K562 (cell line): Measurements from ENCODE around the gene DAB2. TPM values are rescaled to one million over a fixed set of nuclear protein-coding genes. Genes with fewer than 3 reads are reported as not detected.

ENCODE experiments used
- ATAC-seq: fragments of 200-7000 bp; cut with Tn5 transposase; 3 replicates; pipeline ENCODE4 v1.9.1; 2020; ENCODE audit warnings: moderate library complexity
- BruUV-seq: library from RNA; stranded (reverse); fragments of 400-500 nt; replicated peaks from 2 replicates; lab custom pipeline; 2021; lab: Mats Ljungman, UMichigan
- CTCF ChIA-PET: fragments of 300-600 bp; formaldehyde crosslinking; extraction: SDS; loops from one replicate; lab custom pipeline; 2021; ENCODE audit warnings: low intra/inter-chr PET ratio; lab: Yijun Ruan, JAX
- POLR2A ChIA-PET: fragments of 300-600, 350-650 bp; sonication (Branson Sonifier 250); formaldehyde crosslinking; extraction: SDS; loops from one replicate; lab custom pipeline; 2021; ENCODE audit warnings: antibody characterized with exemption, inconsistent platforms; lab: Yijun Ruan, JAX
- DNase-seq, 4 experiments: peaks; one replicate each; pipeline versions ENCODE4 v3.0.0 to v3.0.0-alpha.2; 2011 to 2018; ENCODE audit warnings: low spot score in 3 of 4, mixed read lengths in 3 of 4; ENCODE audit errors: extremely low read depth in 1 of 4
- FAIRE-seq: peaks from 2 replicates; lab custom pipeline; 2011; peaks lifted over from hg19 to GRCh38; lab: Jason Lieb, UNC
- H2AFZ ChIP-seq: 2 replicates; pipeline ENCODE4 v1.6.0; 2011; ENCODE audit warnings: low read depth, low read length, control low read depth, inconsistent platforms
- H3K27ac ChIP-seq: fragments of 200-600 bp; 3 replicates; pipeline ENCODE4 v1.8.0; 2011; ENCODE audit warnings: low read depth, mild to moderate bottlenecking, control low read depth, inconsistent platforms, low read length, moderate library complexity, mixed read lengths; ENCODE audit errors: extremely low read depth
- H3K27me3 ChIP-seq, 2 experiments: fragments of 300-600 bp in 1 of 2; 2 replicates in 1 of 2; 3 replicates in 1 of 2; pipeline versions ENCODE4 v1.6.0 to v1.8.0; 2011; ENCODE audit warnings: inconsistent platforms in 2 of 2, low read length in 2 of 2, mild to moderate bottlenecking in 1 of 2, mixed read lengths in 1 of 2, moderate library complexity in 1 of 2; ENCODE audit not compliant: control insufficient read depth in 2 of 2, insufficient read depth in 2 of 2
- H3K36me3 ChIP-seq: fragments of 300-600 bp; 3 replicates; pipeline ENCODE4 v1.8.0; 2011; ENCODE audit warnings: mild to moderate bottlenecking, low read length, inconsistent platforms; ENCODE audit not compliant: control insufficient read depth, insufficient read depth
- H3K4me1 ChIP-seq, 2 experiments: fragments of 200-600 bp in 1 of 2; replicated peaks in 1 of 2; 2 replicates in 1 of 2; 3 replicates in 1 of 2; pipeline versions ENCODE4 v1.5.1 to v1.8.0; 2011; ENCODE audit warnings: inconsistent platforms in 2 of 2, low read length in 2 of 2, mild to moderate bottlenecking in 1 of 2, mixed read lengths in 1 of 2, moderate library complexity in 1 of 2; ENCODE audit not compliant: control insufficient read depth in 2 of 2, insufficient read depth in 2 of 2
- H3K4me2 ChIP-seq: 2 replicates; pipeline ENCODE4 v1.6.1; 2011; ENCODE audit warnings: low read length, control low read depth, inconsistent platforms, mixed read lengths; ENCODE audit not compliant: insufficient read depth
- H3K4me3 ChIP-seq: fragments of 200-600 bp; sonication (generic), shearing (Covaris generic); 2 replicates; pipeline ENCODE4 v1.5.1; 2016; ENCODE audit warnings: control low read depth, inconsistent platforms
- H3K79me2 ChIP-seq: fragments of 200-600 bp; 3 replicates; pipeline ENCODE4 v1.8.0; 2011; ENCODE audit warnings: low read length, inconsistent platforms; ENCODE audit not compliant: control insufficient read depth, insufficient read depth
- H3K9ac ChIP-seq, 2 experiments: 2 replicates each; pipeline versions ENCODE4 v1.6.0 to v1.6.1; 2011; ENCODE audit warnings: low read depth in 2 of 2, low read length in 2 of 2, control low read depth in 1 of 2, inconsistent platforms in 1 of 2, mild to moderate bottlenecking in 1 of 2, mixed read lengths in 1 of 2; ENCODE audit not compliant: insufficient read depth in 1 of 2
- H3K9me1 ChIP-seq: one replicate; pipeline ENCODE4 v1.6.0; 2011; ENCODE audit warnings: inconsistent platforms, mild to moderate bottlenecking, low read length, moderate library complexity; ENCODE audit not compliant: control insufficient read depth, insufficient read depth
- H3K9me3 ChIP-seq: replicated peaks from 2 replicates; pipeline ENCODE4 v1.5.1; 2011; ENCODE audit warnings: low read depth, low read length, inconsistent platforms; ENCODE audit not compliant: control insufficient read depth, insufficient read depth
- H4K20me1 ChIP-seq: replicated peaks from 2 replicates; pipeline ENCODE4 v1.6.1; 2011; ENCODE audit warnings: low read length, inconsistent platforms, mixed read lengths; ENCODE audit not compliant: control insufficient read depth, insufficient read depth
- ARHGAP35 ChIP-seq: fragments of 450-650 bp; IDR thresholded peaks from 2 replicates; pipeline ENCODE4 v1.6.1; 2018; ENCODE audit not compliant: partially characterized antibody
- CC2D1A ChIP-seq: fragments of 450-650 bp; IDR thresholded peaks from 2 replicates; pipeline ENCODE4 v1.6.1; 2017; ENCODE audit warnings: mild to moderate bottlenecking
- GATAD2A ChIP-seq: fragments of 450-650 bp; IDR thresholded peaks from 2 replicates; pipeline ENCODE4 v1.6.1; 2017
- HNRNPL ChIP-seq: fragments of 200-400 bp; formaldehyde crosslinking; IDR thresholded peaks from 2 replicates; pipeline ENCODE4 v1.6.1; 2017; ENCODE audit warnings: low read depth, mild to moderate bottlenecking, low read length
- NCOA2 ChIP-seq, 2 experiments: fragments of 450-650 bp; IDR thresholded peaks; 2 replicates each; pipeline ENCODE4 v1.6.1; 2018; ENCODE audit warnings: mild to moderate bottlenecking in 2 of 2, moderate library complexity in 1 of 2; ENCODE audit not compliant: partially characterized antibody in 2 of 2
- NR2C2 ChIP-seq, 2 experiments: fragments of 200-800 bp in 1 of 2; sonication (Bioruptor generic) in 1 of 2; sonication (generic) in 1 of 2; formaldehyde crosslinking in 1 of 2; IDR thresholded peaks; 2 replicates each; pipeline versions ENCODE4 v1.6.1 to v1.8.0; 2016 to 2022; ENCODE audit warnings: mild to moderate bottlenecking in 1 of 2, missing compliant biosample characterization in 1 of 2, missing genetic modification characterization in 1 of 2, missing genetic modification reagents in 1 of 2
- NRF1 ChIP-seq, 2 experiments: fragments of 450-650 bp; IDR thresholded peaks in 1 of 2; conservative IDR thresholded peaks in 1 of 2; 2 replicates each; pipeline ENCODE4 v1.6.1; 2014; ENCODE audit warnings: mild to moderate bottlenecking in 2 of 2
- RBM22 ChIP-seq: fragments of 200-400 bp; formaldehyde crosslinking; IDR thresholded peaks from 2 replicates; pipeline ENCODE4 v1.6.1; 2018; ENCODE audit warnings: low read length, low read depth; ENCODE audit not compliant: poor library complexity, severe bottlenecking
- SIX5 ChIP-seq, 2 experiments: IDR thresholded peaks; 2 replicates each; pipeline ENCODE4 v1.6.1; 2011; ENCODE audit warnings: low read length in 2 of 2, borderline replicate concordance in 1 of 2, low read depth in 1 of 2, mild to moderate bottlenecking in 1 of 2, moderate library complexity in 1 of 2; ENCODE audit not compliant: insufficient read depth in 1 of 2
- SP2 ChIP-seq: IDR thresholded peaks from 2 replicates; pipeline ENCODE4 v1.6.1; 2011; ENCODE audit warnings: mild to moderate bottlenecking, low read depth, low read length, moderate library complexity; ENCODE audit not compliant: poor library complexity, severe bottlenecking; ENCODE audit errors: extremely low read depth
- SRSF9 ChIP-seq: fragments of 200-400 bp; formaldehyde crosslinking; IDR thresholded peaks from 2 replicates; pipeline ENCODE4 v1.6.1; 2017; ENCODE audit warnings: low read depth, low read length, borderline replicate concordance
- TRIM24 ChIP-seq, 2 experiments: fragments of 450-650 bp; IDR thresholded peaks; 2 replicates each; pipeline ENCODE4 v1.6.1; 2016
- ZNF551 ChIP-seq: fragments of 250-450 bp; sonication (Bioruptor Pico); IDR thresholded peaks from 2 replicates; pipeline ENCODE4 v1.5.0; 2021; ENCODE audit warnings: mild to moderate bottlenecking, moderate library complexity
- WGBS: fragments of 100-300 bp; shearing (Covaris generic); methylation state at CpG from one replicate; pipeline ENCODE4 v1.1.6; 2016; ENCODE audit warnings: low coverage, mixed read lengths; ENCODE audit not compliant: insufficient coverage; ENCODE audit errors: missing lambda C conversion rate; 5-methylcytosine and 5-hydroxymethylcytosine counted together
- in situ Hi-C: fragments of 300-500 bp; cut with MboI; formaldehyde crosslinking; loops from 4 replicates; pipeline ENCODE4 v1.15.0; 2018; ENCODE audit warnings: inconsistent platforms, mixed read lengths
- intact Hi-C: fragments of 100-400 bp; cut with micrococcal nuclease; formaldehyde crosslinking; loops from 2 replicates; pipeline ENCODE4 v1.14.2; 2022
- polyA plus RNA-seq, 8 experiments: library from polyadenylated mRNA; depleted of rRNA in 4 of 8; stranded (reverse) in 5 of 8; unstranded in 3 of 8; fragments of >200 nt; fragmentation: Nextera tagmentation in 2 of 8; fragmentation: Illumina TruSeq in 1 of 8; extraction: Ambion mirVana in 2 of 8; extraction: Trizol in 1 of 8; gene quantifications; 2 replicates each; pipeline versions ENCODE4 v1.2.1 to v1.2.3, GENCODE V29; 2011 to 2014; ENCODE audit warnings: inconsistent platforms in 1 of 8, missing spikeins in 1 of 8
- total RNA-seq, 7 experiments: library from RNA; depleted of rRNA in 6 of 7; stranded (reverse); fragments of >200 nt in 6 of 7; fragmentation: Illumina TruSeq in 2 of 7; extraction: Trizol in 2 of 7; gene quantifications; 2 replicates each; pipeline versions ENCODE4 v1.2.1 to v1.2.3, GENCODE V29; 2011 to 2021; ENCODE audit warnings: low replicate concordance in 1 of 7
- TF ChIP-seq, protein P1 (sequence below), 2 experiments: fragments of 200-800 bp in 1 of 2; sonication (Bioruptor generic) in 1 of 2; sonication (generic) in 1 of 2; formaldehyde crosslinking in 1 of 2; IDR thresholded peaks in 1 of 2; conservative IDR thresholded peaks in 1 of 2; 2 replicates each; pipeline versions ENCODE4 v1.5.0 to v1.6.1; 2016 to 2020; ENCODE audit warnings: missing compliant biosample characterization in 1 of 2, missing genetic modification characterization in 1 of 2, missing genetic modification reagents in 1 of 2
- TF ChIP-seq, protein P2 (sequence below): fragments of 250-450 bp; sonication (Bioruptor Pico); IDR thresholded peaks from 2 replicates; pipeline ENCODE4 v1.5.0; 2021
- TF ChIP-seq, protein P3 (sequence below): sonication (generic); formaldehyde crosslinking; IDR thresholded peaks from 2 replicates; pipeline ENCODE4 v1.8.0; 2022; ENCODE audit warnings: missing genetic modification reagents, mild to moderate bottlenecking, borderline replicate concordance

DAB2 gene
- total and polyA plus RNA-seq, 9 of the 15 experiments (the other 6 are each of a cell fraction or from before 2014, with no cell fraction given), result 6.6 to 29.9 (median 24.1) TPM

DNA sequence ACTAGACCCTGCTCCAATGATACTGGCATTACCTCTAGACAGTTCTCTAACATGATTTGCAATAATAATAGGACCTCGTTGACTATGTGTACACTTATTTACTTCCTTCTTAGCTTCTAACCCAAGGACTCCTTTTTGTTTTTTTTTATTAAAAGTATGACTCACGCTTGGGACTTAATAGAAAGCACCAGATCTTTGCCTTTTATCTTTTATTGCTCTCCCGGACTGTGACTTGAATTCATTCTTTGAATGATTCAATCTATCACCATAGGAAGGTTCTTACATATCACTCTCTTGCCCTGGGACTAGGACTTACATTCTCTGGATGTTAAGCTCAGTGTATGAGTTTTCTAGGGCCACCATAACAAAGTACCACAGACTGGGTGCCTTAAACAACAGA, 69.5 kb downstream of the DAB2 start (continued):
- TF ChIP-seq SIX5 (IDR thresholded peaks at IDR 0.05; ENCODE audit: borderline replicate concordance in 1 of 2, insufficient read depth in 1 of 2, low read depth in 1 of 2, low read length in 2 of 2) (no peak), NCOA2 (IDR thresholded peaks at IDR 0.05; ENCODE audit: partially characterized antibody in 2 of 2) (no peak), CC2D1A (no peak), SRSF9 (no peak), ZNF551 (no peak), NR2C2 (CRISPR knock-in tag; IDR thresholded peaks at IDR 0.05) (no peak), NR2C2 (tag; IDR thresholded peaks at IDR 0.05) (no peak)
- TF ChIP-seq, all 486 proteins: peak for 0

DNA sequence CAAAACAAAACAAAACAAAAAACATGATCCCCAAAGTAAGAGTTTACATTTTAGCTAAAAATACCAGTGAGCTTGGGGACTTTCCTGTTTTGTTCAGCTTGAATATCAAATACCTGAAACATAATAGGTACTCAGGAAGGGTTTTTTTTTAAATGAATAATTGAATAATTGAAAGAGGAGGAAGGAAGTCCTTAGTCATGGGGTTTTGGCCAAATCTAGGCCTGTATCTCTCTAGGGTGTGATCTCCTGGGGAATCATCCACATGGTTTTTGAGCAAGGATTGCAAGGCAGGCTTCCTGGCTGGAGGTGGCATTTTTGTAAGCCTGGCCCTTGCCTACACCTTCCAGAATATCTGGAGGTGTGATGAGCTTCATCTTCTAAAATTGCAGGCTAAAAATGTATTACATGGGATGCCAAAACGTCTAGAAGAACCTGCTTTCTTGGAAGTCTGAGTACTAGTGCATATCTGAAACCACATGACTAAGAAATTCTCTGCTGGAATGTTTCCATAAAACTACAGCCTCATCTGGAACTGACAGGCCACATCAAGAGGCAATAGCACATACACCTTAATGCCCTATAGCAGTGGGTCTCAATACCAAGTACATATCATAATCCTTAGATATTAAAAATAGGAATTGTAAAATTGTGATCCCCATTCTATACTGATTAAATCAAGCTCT, 70.9 kb downstream of the DAB2 start:
- Histone ChIP-seq H3K4me3 (no peak overlapping the region), H3K36me3 (no peaks in the 10 kb centered on the region), H3K27me3 (no peaks in the 10 kb centered on the region), H3K27ac (no peak overlapping the region), H4K20me1 (no peaks in the 10 kb centered on the region), H3K9ac (no peak overlapping the region), H3K79me2 (no peaks in the 10 kb centered on the region), H3K4me1 (no peaks in the 10 kb centered on the region), H2AFZ (no peak overlapping the region), H3K9me3 (no peaks in the 10 kb centered on the region), H3K4me2 (no peak overlapping the region), H3K9me1 (no peaks in the 10 kb centered on the region)
- intact Hi-C loops, result no loop called here
- DNase-seq (no peak), ATAC-seq (no peak), FAIRE-seq (no peak)
- 0% methylated on average over 1 of the region's 1 CpG for WGBS
- POLR2A ChIA-PET, result interaction anchor here (0.6 to 1.6 kb wide), 3 partner anchors 9 to 196 kb away, joined by 3 to 6 read pairs (median 4); no protein-coding TSS in a partner anchor
- no TSS peak for BruUV-seq
- in situ Hi-C loops, result no loop called here
- CTCF ChIA-PET, result no interaction called here
- TF ChIP-seq NRF1 (conservative IDR thresholded peaks at IDR 0.05 in 1 of 2, IDR thresholded peaks at IDR 0.05 in 1 of 2), result no peak
- TF ChIP-seq, protein P1, sequence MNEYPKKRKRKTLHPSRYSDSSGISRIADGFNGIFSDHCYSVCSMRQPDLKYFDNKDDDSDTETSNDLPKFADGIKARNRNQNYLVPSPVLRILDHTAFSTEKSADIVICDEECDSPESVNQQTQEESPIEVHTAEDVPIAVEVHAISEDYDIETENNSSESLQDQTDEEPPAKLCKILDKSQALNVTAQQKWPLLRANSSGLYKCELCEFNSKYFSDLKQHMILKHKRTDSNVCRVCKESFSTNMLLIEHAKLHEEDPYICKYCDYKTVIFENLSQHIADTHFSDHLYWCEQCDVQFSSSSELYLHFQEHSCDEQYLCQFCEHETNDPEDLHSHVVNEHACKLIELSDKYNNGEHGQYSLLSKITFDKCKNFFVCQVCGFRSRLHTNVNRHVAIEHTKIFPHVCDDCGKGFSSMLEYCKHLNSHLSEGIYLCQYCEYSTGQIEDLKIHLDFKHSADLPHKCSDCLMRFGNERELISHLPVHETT (CRISPR knock-in tag; conservative IDR thresholded peaks at IDR 0.05 in 1 of 2, IDR thresholded peaks at IDR 0.05 in 1 of 2), result no peak
- TF ChIP-seq CC2D1A, result no peak
- TF ChIP-seq HNRNPL, result no peak
- TF ChIP-seq, protein P2, sequence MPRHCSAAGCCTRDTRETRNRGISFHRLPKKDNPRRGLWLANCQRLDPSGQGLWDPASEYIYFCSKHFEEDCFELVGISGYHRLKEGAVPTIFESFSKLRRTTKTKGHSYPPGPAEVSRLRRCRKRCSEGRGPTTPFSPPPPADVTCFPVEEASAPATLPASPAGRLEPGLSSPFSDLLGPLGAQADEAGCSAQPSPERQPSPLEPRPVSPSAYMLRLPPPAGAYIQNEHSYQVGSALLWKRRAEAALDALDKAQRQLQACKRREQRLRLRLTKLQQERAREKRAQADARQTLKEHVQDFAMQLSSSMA, result no peak
- TF ChIP-seq GATAD2A, result no peak
- TF ChIP-seq ARHGAP35, result no peak
- TF ChIP-seq TRIM24 (IDR thresholded peaks at IDR 0.05), result no peak
- TF ChIP-seq SP2, result no peak
- TF ChIP-seq RBM22, result no peak
- TF ChIP-seq, protein P3, sequence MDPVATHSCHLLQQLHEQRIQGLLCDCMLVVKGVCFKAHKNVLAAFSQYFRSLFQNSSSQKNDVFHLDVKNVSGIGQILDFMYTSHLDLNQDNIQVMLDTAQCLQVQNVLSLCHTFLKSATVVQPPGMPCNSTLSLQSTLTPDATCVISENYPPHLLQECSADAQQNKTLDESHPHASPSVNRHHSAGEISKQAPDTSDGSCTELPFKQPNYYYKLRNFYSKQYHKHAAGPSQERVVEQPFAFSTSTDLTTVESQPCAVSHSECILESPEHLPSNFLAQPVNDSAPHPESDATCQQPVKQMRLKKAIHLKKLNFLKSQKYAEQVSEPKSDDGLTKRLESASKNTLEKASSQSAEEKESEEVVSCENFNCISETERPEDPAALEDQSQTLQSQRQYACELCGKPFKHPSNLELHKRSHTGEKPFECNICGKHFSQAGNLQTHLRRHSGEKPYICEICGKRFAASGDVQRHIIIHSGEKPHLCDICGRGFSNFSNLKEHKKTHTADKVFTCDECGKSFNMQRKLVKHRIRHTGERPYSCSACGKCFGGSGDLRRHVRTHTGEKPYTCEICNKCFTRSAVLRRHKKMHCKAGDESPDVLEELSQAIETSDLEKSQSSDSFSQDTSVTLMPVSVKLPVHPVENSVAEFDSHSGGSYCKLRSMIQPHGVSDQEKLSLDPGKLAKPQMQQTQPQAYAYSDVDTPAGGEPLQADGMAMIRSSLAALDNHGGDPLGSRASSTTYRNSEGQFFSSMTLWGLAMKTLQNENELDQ, result no peak
